HepG2 (cell line): ENCODE measurements around the gene CAPZA1. TPM values are rescaled to one million over a fixed set of nuclear protein-coding genes. Genes with fewer than 3 reads are reported as not detected.

Experiments used
- BORCS8-MEF2B ChIP-seq: sonication (generic); formaldehyde crosslinking; IDR thresholded peaks from 2 replicates; pipeline ENCODE4 v1.8.0; 2022; ENCODE audit warnings: mild to moderate bottlenecking, missing genetic modification reagents
- CHCHD3 ChIP-seq: sonication (generic); formaldehyde crosslinking; IDR thresholded peaks from 2 replicates; pipeline ENCODE4 v1.8.0; 2022; ENCODE audit warnings: mild to moderate bottlenecking, missing genetic modification reagents, moderate library complexity
- CSRNP2 ChIP-seq: sonication (generic); formaldehyde crosslinking; conservative IDR thresholded peaks from 2 replicates; pipeline ENCODE4 v1.8.0; 2022; ENCODE audit warnings: low read depth, missing genetic modification reagents
- HNF1A ChIP-seq, 2 experiments: sonication (generic) in 1 of 2; formaldehyde crosslinking in 1 of 2; IDR thresholded peaks; 2 replicates each; pipeline versions ENCODE4 v1.4.0 to v1.6.1; 2016 to 2020; ENCODE audit warnings: borderline replicate concordance in 1 of 2, low read depth in 1 of 2, mild to moderate bottlenecking in 1 of 2, missing genetic modification reagents in 1 of 2
- JARID2 ChIP-seq: sonication (generic); formaldehyde crosslinking; IDR thresholded peaks from 2 replicates; pipeline ENCODE4 v1.8.1; 2023; ENCODE audit warnings: missing genetic modification reagents, inconsistent platforms; ENCODE audit not compliant: insufficient replicate concordance
- RORA ChIP-seq: sonication (generic); formaldehyde crosslinking; IDR thresholded peaks from 2 replicates; pipeline ENCODE4 v1.5.0; 2020; ENCODE audit warnings: mild to moderate bottlenecking, missing genetic modification reagents, moderate library complexity
- SMAD1 ChIP-seq: sonication (generic); formaldehyde crosslinking; IDR thresholded peaks from 2 replicates; pipeline ENCODE4 v1.4.0; 2020; ENCODE audit warnings: missing genetic modification reagents, low read depth, mild to moderate bottlenecking, borderline replicate concordance
- SP4 ChIP-seq: sonication (generic); formaldehyde crosslinking; IDR thresholded peaks from 2 replicates; pipeline ENCODE4 v1.8.1; 2023; ENCODE audit warnings: mild to moderate bottlenecking, missing genetic modification reagents
- TEAD3 ChIP-seq: optimal IDR thresholded peaks from 2 replicates; pipeline ENCODE3; 2016; ENCODE audit warnings: borderline replicate concordance
- THYN1 ChIP-seq: sonication (generic); formaldehyde crosslinking; IDR thresholded peaks from 2 replicates; pipeline ENCODE4 v1.8.1; 2023; ENCODE audit warnings: low read depth, mild to moderate bottlenecking, moderate library complexity, missing genetic modification reagents, borderline replicate concordance
- ZBTB26 ChIP-seq: IDR thresholded peaks from 2 replicates; pipeline ENCODE4 v1.6.1; 2016; ENCODE audit warnings: missing compliant biosample characterization, missing genetic modification reagents, borderline replicate concordance
- ZNF142 ChIP-seq: sonication (generic); formaldehyde crosslinking; IDR thresholded peaks from 2 replicates; pipeline ENCODE4 v1.4.0; 2020; ENCODE audit warnings: missing genetic modification reagents
- ZNF331 ChIP-seq: sonication (generic); formaldehyde crosslinking; IDR thresholded peaks from 2 replicates; pipeline ENCODE4 v1.4.0; 2020; ENCODE audit warnings: missing genetic modification reagents
- ZNF614 ChIP-seq: IDR thresholded peaks from 2 replicates; pipeline ENCODE4 v1.6.1; 2018; ENCODE audit warnings: missing biosample characterization, missing genetic modification reagents, inconsistent platforms, borderline replicate concordance
- ZNF652 ChIP-seq: IDR thresholded peaks from 2 replicates; pipeline ENCODE4 v1.6.1; 2016; ENCODE audit warnings: low read depth, borderline replicate concordance
- polyA plus RNA-seq, 8 experiments: library from polyadenylated mRNA; depleted of rRNA in 3 of 8; stranded (reverse) in 7 of 8; unstranded in 1 of 8; fragments of >200 nt; fragmentation: Illumina TruSeq in 4 of 8; extraction: Trizol in 4 of 8; gene quantifications; 2 replicates each; pipeline versions ENCODE4 v1.2.1 to v1.2.3, GENCODE V29; 2011 to 2016; ENCODE audit warnings: low read depth in 4 of 8, missing spikeins in 1 of 8, mixed read lengths in 1 of 8; ENCODE audit not compliant: insufficient read depth in 1 of 8
- total RNA-seq, 5 experiments: library from RNA; depleted of rRNA; stranded (reverse); fragments of >200 nt; fragmentation: Illumina TruSeq; extraction: Trizol; gene quantifications; 2 replicates each; pipeline ENCODE4 v1.2.3, GENCODE V29; 2016; ENCODE audit warnings: low read depth in 1 of 5

CAPZA1 gene
- total and polyA plus RNA-seq, 2 of the 13 experiments (the other 11 are each of a cell fraction or from before 2014, with no cell fraction given): 67.0 to 117 TPM

GRCh38 chr1:112716133-112716720 lies 96.6 kb downstream of the CAPZA1 start (continued):
- no peak for TF ChIP-seq RORA (CRISPR knock-in tag)
- TF ChIP-seq JARID2: peak; percentile 72
- TF ChIP-seq HNF1A (IDR thresholded peaks at IDR 0.05; ENCODE audit: low read depth): no peak
- no peak for TF ChIP-seq HNF1A (CRISPR knock-in tag; IDR thresholded peaks at IDR 0.05; ENCODE audit: borderline replicate concordance)
- no peak for TF ChIP-seq THYN1
- TF ChIP-seq ZNF142 (CRISPR knock-in tag): no peak
- 0 out of 2 replicates have a peak, but pooled peaks have one; percentile 23 for TF ChIP-seq ZNF614 (CRISPR knock-in tag)
- peak; percentile 81 for TF ChIP-seq TEAD3 (CRISPR knock-in tag)
- TF ChIP-seq ZBTB26 (CRISPR knock-in tag): peak; percentile 29; the same call in 1 of the 2 replicates
- no peak for TF ChIP-seq BORCS8-MEF2B
- TF ChIP-seq CHCHD3 (CRISPR knock-in tag): no peak
- TF ChIP-seq CSRNP2 (CRISPR knock-in tag): no peak
- TF ChIP-seq ZNF331 (CRISPR knock-in tag): 0 out of 2 replicates have a peak, but pooled peaks have one; percentile 61
- TF ChIP-seq SP4 (CRISPR knock-in tag): peak; percentile 34; the same call in 1 of the 2 replicates
- TF ChIP-seq ZNF652 (CRISPR knock-in tag): 0 out of 2 replicates have a peak, but pooled peaks have one; percentile 17
- TF ChIP-seq SMAD1 (CRISPR knock-in tag): 0 out of 2 replicates have a peak, but pooled peaks have one; percentile 30
